SK-N-SH (cell line): ENCODE data around the gene REEP1. TPM values are rescaled to one million over a fixed set of nuclear protein-coding genes. Genes with fewer than 3 reads are reported as not detected.

Experiments
- CTCF ChIA-PET: fragments of 300-600, 350-600 bp; formaldehyde crosslinking; extraction: SDS; loops from one replicate; lab custom pipeline; 2021; lab: Yijun Ruan, JAX
- POLR2A ChIA-PET: fragments of 350-600 bp; sonication (Branson Sonifier 250); formaldehyde crosslinking; extraction: SDS; loops from one replicate; lab custom pipeline; 2020; ENCODE audit warnings: antibody characterized with exemption, inconsistent platforms; lab: Yijun Ruan, JAX
- DNase-seq: peaks from one replicate; pipeline ENCODE4 v3.0.0; 2012
- H2AFZ ChIP-seq: fragments of 200-600 bp; sonication (generic); 2 replicates; pipeline ENCODE4 v1.8.1; 2016; ENCODE audit warnings: antibody characterized with exemption, mild to moderate bottlenecking, low read depth
- H3F3A ChIP-seq: fragments of 200-600 bp; sonication (generic); replicated peaks from 2 replicates; pipeline ENCODE3; 2016; ENCODE audit warnings: antibody characterized with exemption, mild to moderate bottlenecking; ENCODE audit not compliant: insufficient read depth
- H3K27ac ChIP-seq, 2 experiments: fragments of 200-500 bp in 1 of 2; fragments of 200-600 bp in 1 of 2; sonication (Bioruptor generic) in 1 of 2; sonication (generic), shearing (Covaris generic) in 1 of 2; 2 replicates each; pipeline versions ENCODE4 v1.5.1 to v1.6.1; 2014 to 2016; ENCODE audit warnings: low read depth in 2 of 2, inconsistent platforms in 1 of 2, low read length in 1 of 2, mild to moderate bottlenecking in 1 of 2, mixed read lengths in 1 of 2
- H3K27me3 ChIP-seq: fragments of 200-600 bp; sonication (generic), shearing (Covaris generic); 2 replicates; pipeline ENCODE4 v1.6.1; 2016; ENCODE audit warnings: mixed run types; ENCODE audit not compliant: insufficient read depth
- H3K36me3 ChIP-seq, 2 experiments: fragments of 200-500 bp in 1 of 2; fragments of 200-600 bp in 1 of 2; sonication (Bioruptor generic) in 1 of 2; sonication (generic) in 1 of 2; replicated peaks in 1 of 2; 2 replicates each; pipeline versions ENCODE3 to v1.5.1; 2014 to 2016; ENCODE audit warnings: low read length in 1 of 2, mild to moderate bottlenecking in 1 of 2; ENCODE audit not compliant: insufficient read depth in 2 of 2, control insufficient read depth in 1 of 2
- H3K4me1 ChIP-seq, 2 experiments: fragments of 200-500 bp in 1 of 2; fragments of 200-600 bp in 1 of 2; sonication (Bioruptor generic) in 1 of 2; sonication (generic), shearing (Covaris generic) in 1 of 2; 2 replicates each; pipeline versions ENCODE4 v1.5.1 to v1.6.1; 2014 to 2016; ENCODE audit warnings: low read depth in 1 of 2, low read length in 1 of 2, mixed run types in 1 of 2; ENCODE audit not compliant: insufficient read depth in 2 of 2, control insufficient read depth in 1 of 2
- H3K4me2 ChIP-seq: fragments of 200-600 bp; sonication (generic), shearing (Covaris generic); 2 replicates; pipeline ENCODE4 v1.6.1; 2017; ENCODE audit warnings: mixed run types
- H3K4me3 ChIP-seq, 2 experiments: fragments of 200-500 bp in 1 of 2; fragments of 200-600 bp in 1 of 2; sonication (Bioruptor generic) in 1 of 2; sonication (generic), shearing (Covaris generic) in 1 of 2; 2 replicates each; pipeline versions ENCODE4 v1.5.1 to v1.8.1; 2014 to 2016; ENCODE audit warnings: low read depth in 2 of 2, inconsistent platforms in 1 of 2, low read length in 1 of 2, mild to moderate bottlenecking in 1 of 2, mixed read lengths in 1 of 2, moderate library complexity in 1 of 2
- H3K79me2 ChIP-seq: fragments of 200-600 bp; sonication (generic); 2 replicates; pipeline ENCODE4 v1.8.1; 2017; ENCODE audit warnings: mild to moderate bottlenecking; ENCODE audit not compliant: insufficient read depth
- H3K9ac ChIP-seq: fragments of 200-600 bp; sonication (generic); 2 replicates; pipeline ENCODE4 v1.6.1; 2017; ENCODE audit warnings: mixed run types
- H3K9me2 ChIP-seq: fragments of 200-600 bp; sonication (generic); 2 replicates; pipeline ENCODE4 v1.6.1; 2017; ENCODE audit warnings: mixed run types
- H3K9me3 ChIP-seq: fragments of 200-600 bp; sonication (generic); 2 replicates; pipeline ENCODE4 v1.6.1; 2017; ENCODE audit warnings: mixed run types, mild to moderate bottlenecking, moderate library complexity
- H4K20me1 ChIP-seq: fragments of 200-600 bp; sonication (generic); 2 replicates; pipeline ENCODE4 v1.6.1; 2017; ENCODE audit warnings: mild to moderate bottlenecking, mixed run types; ENCODE audit not compliant: insufficient read depth
- EZH2phosphoT487 ChIP-seq: fragments of 200-600 bp; sonication (generic); IDR thresholded peaks from 2 replicates; pipeline ENCODE4 v1.6.1; 2017; ENCODE audit warnings: low read depth, mixed run types, mild to moderate bottlenecking, antibody characterized with exemption, moderate library complexity, borderline replicate concordance
- FOSL2 ChIP-seq: IDR thresholded peaks from 2 replicates; pipeline ENCODE4 v1.4.0; 2012; ENCODE audit warnings: low read depth, mild to moderate bottlenecking, moderate library complexity, borderline replicate concordance
- GABPA ChIP-seq: IDR thresholded peaks from 2 replicates; pipeline ENCODE4 v1.4.0; 2012; ENCODE audit warnings: low read depth, mild to moderate bottlenecking
- GATA2 ChIP-seq: sonication (generic); formaldehyde crosslinking; IDR thresholded peaks from 2 replicates; pipeline ENCODE4 v1.5.0; 2020; ENCODE audit warnings: mild to moderate bottlenecking, missing genetic modification reagents
- JUND ChIP-seq: IDR thresholded peaks from 2 replicates; pipeline ENCODE4 v1.4.0; 2012
- MXI1 ChIP-seq: IDR thresholded peaks from 2 replicates; pipeline ENCODE4 v1.6.1; 2012; ENCODE audit warnings: mild to moderate bottlenecking, low read depth, low read length, improper control_type of control experiment
- RAD21 ChIP-seq: IDR thresholded peaks from 2 replicates; pipeline ENCODE4 v1.6.1; 2012; ENCODE audit warnings: mild to moderate bottlenecking, low read length
- RCOR1 ChIP-seq: fragments of 150-350 bp; IDR thresholded peaks from 2 replicates; pipeline ENCODE4 v1.6.1; 2017; ENCODE audit warnings: antibody characterized with exemption, low read length
- RXRA ChIP-seq: IDR thresholded peaks from 2 replicates; pipeline ENCODE4 v1.4.0; 2012; ENCODE audit warnings: low read depth, mild to moderate bottlenecking, borderline replicate concordance
- SIN3A ChIP-seq: IDR thresholded peaks from 2 replicates; pipeline ENCODE4 v1.6.1; 2012; ENCODE audit warnings: low read depth, mild to moderate bottlenecking, low read length, moderate library complexity, borderline replicate concordance
- WGBS: methylation state at CpG from one replicate; pipeline ENCODE4 v1.1.6; 2017; ENCODE audit warnings: low lambda C conversion rate; 5-methylcytosine and 5-hydroxymethylcytosine counted together
- polyA plus RNA-seq, 3 experiments: library from polyadenylated mRNA; depleted of rRNA; stranded (reverse); fragments of >200 nt; gene quantifications; 2 replicates each; pipeline ENCODE4 v1.2.3, GENCODE V29; 2012
- TF ChIP-seq, protein P1 (sequence below): fragments of 200-600 bp; sonication (generic); IDR thresholded peaks from 2 replicates; pipeline ENCODE4 v1.6.1; 2017; ENCODE audit warnings: antibody characterized with exemption, mild to moderate bottlenecking, moderate library complexity
- TF ChIP-seq, protein P2 (sequence below): IDR thresholded peaks from 2 replicates; pipeline ENCODE4; 2012
- TF ChIP-seq, protein P3 (sequence below): IDR thresholded peaks from 2 replicates; pipeline ENCODE4 v1.6.1; 2012; ENCODE audit warnings: mild to moderate bottlenecking, low read depth, low read length, moderate library complexity
- TF ChIP-seq, protein P4 (sequence below): IDR thresholded peaks from 2 replicates; pipeline ENCODE4 v1.4.0; 2012; ENCODE audit warnings: low read depth

Gene REEP1
- polyA plus RNA-seq, 1 of the 3 experiments (the other 2 are of a cell fraction) = 0.13 TPM

DNA sequence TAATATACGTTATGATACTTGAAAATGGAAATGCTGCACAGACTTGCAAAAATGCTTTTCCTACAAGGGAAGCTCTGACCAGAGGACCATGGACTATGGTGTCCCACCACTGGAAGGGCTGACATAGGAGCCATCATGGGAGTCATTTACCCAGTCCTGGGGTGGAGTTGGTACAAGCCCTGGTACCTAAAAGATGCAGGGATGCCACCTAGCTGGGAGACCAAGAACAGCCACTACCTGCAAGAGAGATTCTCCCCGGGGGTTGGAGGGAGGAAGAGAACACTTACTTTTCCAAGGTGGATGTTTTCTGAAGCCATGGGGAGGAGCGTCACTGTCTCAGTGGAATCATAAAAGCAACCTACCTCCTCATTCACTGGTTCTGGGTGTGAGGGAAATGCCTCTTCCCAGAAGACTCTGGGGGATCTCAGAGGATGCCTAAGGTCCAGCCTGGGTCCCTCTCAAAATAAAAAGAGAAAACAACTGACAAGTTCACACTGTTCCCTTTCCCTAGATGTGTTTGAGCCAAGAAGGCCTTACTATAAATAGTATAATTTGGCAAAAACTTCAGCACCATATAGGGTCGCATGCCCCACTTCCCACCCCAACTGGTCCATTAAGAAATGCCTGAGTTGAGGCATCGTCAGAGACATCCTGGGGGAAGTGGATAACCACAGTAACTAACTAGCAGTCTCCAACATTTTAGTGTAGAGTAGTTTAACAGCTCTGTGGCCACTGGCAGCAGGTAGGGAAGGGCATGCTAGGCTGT lies 39.9 kb downstream of the REEP1 start:
- Histone ChIP-seq H3K9ac (no peak overlapping the region), H3K4me1 (peaks cover 0 to 7% of the 10 kb centered on the region in 2 experiments; a peak in 2 of 4 replicates), H3F3A (no peaks in the 10 kb centered on the region), H3K27ac (no peak overlapping the region), H3K4me2 (no peak overlapping the region), H3K27me3 (no peaks in the 10 kb centered on the region), H3K79me2 (no peaks in the 10 kb centered on the region), H4K20me1 (no peaks in the 10 kb centered on the region), H3K36me3 (no peaks in the 10 kb centered on the region), H3K4me3 (no peak overlapping the region), H3K9me2 (no peaks in the 10 kb centered on the region), H2AFZ (no peak overlapping the region), H3K9me3 (no peaks in the 10 kb centered on the region)
- ChIA-PET POLR2A (no interaction called here), CTCF (interaction anchor here (0.9 to 1.1 kb wide), 3 partner anchors 11 to 76 kb away, joined by 3 read pairs; partner anchors contain the start of gene REEP1)
- TF ChIP-seq RAD21 (peak; percentile 40), GABPA (no peak)
- TF ChIP-seq, protein P1, sequence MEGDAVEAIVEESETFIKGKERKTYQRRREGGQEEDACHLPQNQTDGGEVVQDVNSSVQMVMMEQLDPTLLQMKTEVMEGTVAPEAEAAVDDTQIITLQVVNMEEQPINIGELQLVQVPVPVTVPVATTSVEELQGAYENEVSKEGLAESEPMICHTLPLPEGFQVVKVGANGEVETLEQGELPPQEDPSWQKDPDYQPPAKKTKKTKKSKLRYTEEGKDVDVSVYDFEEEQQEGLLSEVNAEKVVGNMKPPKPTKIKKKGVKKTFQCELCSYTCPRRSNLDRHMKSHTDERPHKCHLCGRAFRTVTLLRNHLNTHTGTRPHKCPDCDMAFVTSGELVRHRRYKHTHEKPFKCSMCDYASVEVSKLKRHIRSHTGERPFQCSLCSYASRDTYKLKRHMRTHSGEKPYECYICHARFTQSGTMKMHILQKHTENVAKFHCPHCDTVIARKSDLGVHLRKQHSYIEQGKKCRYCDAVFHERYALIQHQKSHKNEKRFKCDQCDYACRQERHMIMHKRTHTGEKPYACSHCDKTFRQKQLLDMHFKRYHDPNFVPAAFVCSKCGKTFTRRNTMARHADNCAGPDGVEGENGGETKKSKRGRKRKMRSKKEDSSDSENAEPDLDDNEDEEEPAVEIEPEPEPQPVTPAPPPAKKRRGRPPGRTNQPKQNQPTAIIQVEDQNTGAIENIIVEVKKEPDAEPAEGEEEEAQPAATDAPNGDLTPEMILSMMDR = peak; percentile 9; the same call in 1 of the 2 replicates
- 45% methylated on average over 5 of the region's 5 CpGs for WGBS
- DNase-seq = no peak

DNA sequence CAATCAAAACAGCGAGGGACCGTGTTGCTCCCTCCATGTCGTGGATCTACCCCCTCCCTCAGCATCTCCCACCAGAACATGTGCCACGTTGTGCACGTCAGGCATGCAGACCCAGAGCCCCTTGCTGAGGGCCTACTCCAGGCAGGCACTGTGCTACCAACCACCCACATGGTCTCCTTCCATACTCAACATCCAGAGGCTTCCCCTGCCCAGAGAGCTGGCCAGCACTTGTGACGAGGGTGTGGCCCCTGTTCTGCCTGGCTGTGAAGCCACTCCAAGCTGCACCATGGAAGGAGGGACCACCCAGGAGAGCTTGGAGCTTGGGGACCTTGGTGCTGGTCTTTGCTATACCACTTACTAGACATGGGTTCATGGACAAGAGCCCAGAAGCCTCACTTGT lies 40.5 kb downstream of the REEP1 start:
- no peaks in the 10 kb centered on the region for H3K27me3 ChIP-seq
- H3K27ac ChIP-seq = no peak overlapping the region
- WGBS = 59% methylated on average over 4 of the region's 6 CpGs
- no peak for DNase-seq
- no peak overlapping the region for H3K4me2 ChIP-seq
- H3K79me2 ChIP-seq = no peaks in the 10 kb centered on the region
- H3K9me2 ChIP-seq = no peaks in the 10 kb centered on the region
- H3K9ac ChIP-seq = no peak overlapping the region
- H3K4me3 ChIP-seq = no peak overlapping the region
- no peak overlapping the region for H2AFZ ChIP-seq
- H3K9me3 ChIP-seq = no peaks in the 10 kb centered on the region
- CTCF ChIA-PET = interaction anchor here (1.0 to 1.1 kb wide), 2 partner anchors 10 to 40 kb away, joined by 3 read pairs; partner anchors contain the start of gene REEP1
- H4K20me1 ChIP-seq = no peaks in the 10 kb centered on the region
- POLR2A ChIA-PET = no interaction called here
- H3F3A ChIP-seq = no peaks in the 10 kb centered on the region
- H3K36me3 ChIP-seq = no peaks in the 10 kb centered on the region
- peaks cover 0 to 4% of the 10 kb centered on the region in 2 experiments; a peak in 2 of 4 replicates for H3K4me1 ChIP-seq
- TF ChIP-seq FOSL2 (no peak), SIN3A (no peak), EZH2phosphoT487 (no peak), MXI1 (no peak), RXRA (no peak)

DNA sequence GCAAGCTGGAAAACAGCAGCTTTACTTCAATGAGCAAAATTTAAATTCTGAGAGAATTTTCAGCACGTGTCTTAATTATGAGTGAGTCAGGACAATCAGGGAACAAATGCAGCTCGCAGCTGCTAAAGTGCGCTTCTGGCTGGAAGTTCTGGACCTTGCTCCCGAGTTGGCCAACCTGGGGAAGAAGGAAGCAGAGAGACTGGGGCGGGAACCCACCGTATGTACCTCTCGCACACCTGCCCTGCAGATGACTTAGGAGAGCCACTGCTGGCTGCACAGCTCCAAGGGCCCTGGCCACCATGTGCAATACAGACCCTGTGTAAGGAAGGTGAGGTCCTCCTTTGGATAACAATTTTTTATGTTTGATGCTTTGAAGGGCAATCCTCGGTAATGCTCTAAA lies 42.4 kb downstream of the REEP1 start:
- 79% methylated on average over 8 of the region's 8 CpGs for WGBS
- ChIA-PET POLR2A (no interaction called here), CTCF (interaction anchor here (1.1 kb wide), 1 partner anchor 74 kb away, joined by 3 read pairs; no protein-coding TSS in a partner anchor)
- no peak for DNase-seq
- Histone ChIP-seq H2AFZ (no peak overlapping the region), H3K9me2 (no peaks in the 10 kb centered on the region), H4K20me1 (no peaks in the 10 kb centered on the region), H3K4me1 (no peaks in the 10 kb centered on the region; a peak in 1 of 4 replicates), H3K9ac (no peak overlapping the region), H3K27ac (no peak overlapping the region), H3K36me3 (no peaks in the 10 kb centered on the region), H3F3A (no peaks in the 10 kb centered on the region), H3K9me3 (no peaks in the 10 kb centered on the region), H3K79me2 (no peaks in the 10 kb centered on the region), H3K4me3 (no peak overlapping the region), H3K4me2 (no peak overlapping the region), H3K27me3 (no peaks in the 10 kb centered on the region; the same call in 1 of the 2 replicates)
- TF ChIP-seq, protein P2, sequence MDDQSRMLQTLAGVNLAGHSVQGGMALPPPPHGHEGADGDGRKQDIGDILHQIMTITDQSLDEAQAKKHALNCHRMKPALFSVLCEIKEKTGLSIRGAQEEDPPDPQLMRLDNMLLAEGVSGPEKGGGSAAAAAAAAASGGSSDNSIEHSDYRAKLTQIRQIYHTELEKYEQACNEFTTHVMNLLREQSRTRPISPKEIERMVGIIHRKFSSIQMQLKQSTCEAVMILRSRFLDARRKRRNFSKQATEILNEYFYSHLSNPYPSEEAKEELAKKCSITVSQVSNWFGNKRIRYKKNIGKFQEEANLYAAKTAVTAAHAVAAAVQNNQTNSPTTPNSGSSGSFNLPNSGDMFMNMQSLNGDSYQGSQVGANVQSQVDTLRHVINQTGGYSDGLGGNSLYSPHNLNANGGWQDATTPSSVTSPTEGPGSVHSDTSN = no peak
- no peak for TF ChIP-seq RCOR1
- TF ChIP-seq MXI1 = no peak
- TF ChIP-seq JUND = no peak
- TF ChIP-seq, protein P3, sequence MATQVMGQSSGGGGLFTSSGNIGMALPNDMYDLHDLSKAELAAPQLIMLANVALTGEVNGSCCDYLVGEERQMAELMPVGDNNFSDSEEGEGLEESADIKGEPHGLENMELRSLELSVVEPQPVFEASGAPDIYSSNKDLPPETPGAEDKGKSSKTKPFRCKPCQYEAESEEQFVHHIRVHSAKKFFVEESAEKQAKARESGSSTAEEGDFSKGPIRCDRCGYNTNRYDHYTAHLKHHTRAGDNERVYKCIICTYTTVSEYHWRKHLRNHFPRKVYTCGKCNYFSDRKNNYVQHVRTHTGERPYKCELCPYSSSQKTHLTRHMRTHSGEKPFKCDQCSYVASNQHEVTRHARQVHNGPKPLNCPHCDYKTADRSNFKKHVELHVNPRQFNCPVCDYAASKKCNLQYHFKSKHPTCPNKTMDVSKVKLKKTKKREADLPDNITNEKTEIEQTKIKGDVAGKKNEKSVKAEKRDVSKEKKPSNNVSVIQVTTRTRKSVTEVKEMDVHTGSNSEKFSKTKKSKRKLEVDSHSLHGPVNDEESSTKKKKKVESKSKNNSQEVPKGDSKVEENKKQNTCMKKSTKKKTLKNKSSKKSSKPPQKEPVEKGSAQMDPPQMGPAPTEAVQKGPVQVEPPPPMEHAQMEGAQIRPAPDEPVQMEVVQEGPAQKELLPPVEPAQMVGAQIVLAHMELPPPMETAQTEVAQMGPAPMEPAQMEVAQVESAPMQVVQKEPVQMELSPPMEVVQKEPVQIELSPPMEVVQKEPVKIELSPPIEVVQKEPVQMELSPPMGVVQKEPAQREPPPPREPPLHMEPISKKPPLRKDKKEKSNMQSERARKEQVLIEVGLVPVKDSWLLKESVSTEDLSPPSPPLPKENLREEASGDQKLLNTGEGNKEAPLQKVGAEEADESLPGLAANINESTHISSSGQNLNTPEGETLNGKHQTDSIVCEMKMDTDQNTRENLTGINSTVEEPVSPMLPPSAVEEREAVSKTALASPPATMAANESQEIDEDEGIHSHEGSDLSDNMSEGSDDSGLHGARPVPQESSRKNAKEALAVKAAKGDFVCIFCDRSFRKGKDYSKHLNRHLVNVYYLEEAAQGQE = no peak
- no peak for TF ChIP-seq RXRA
- TF ChIP-seq, protein P4, sequence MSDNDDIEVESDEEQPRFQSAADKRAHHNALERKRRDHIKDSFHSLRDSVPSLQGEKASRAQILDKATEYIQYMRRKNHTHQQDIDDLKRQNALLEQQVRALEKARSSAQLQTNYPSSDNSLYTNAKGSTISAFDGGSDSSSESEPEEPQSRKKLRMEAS = no peak
- TF ChIP-seq GATA2 (CRISPR knock-in tag) = no peak
